NCI-H226 (cell line): ENCODE measurements around the gene ACSL6.

Experiments used
- DNase-seq: peaks from one replicate; pipeline ENCODE4 v3.0.0-alpha.2; 2015

The ACSL6 gene

GRCh38 chr5:132049093-132049492 is 37.6 kb upstream of the ACSL6 start:
- DNase-seq = no peak

- no peak for DNase-seq
These were observed 35.4 kb upstream of the ACSL6 start for GRCh38 chr5:132046880-132047299.

GRCh38 chr5:132044207-132044606 is 32.7 kb upstream of the ACSL6 start:
- DNase-seq = no peak

GRCh38 chr5:132037353-132037752 is 25.9 kb upstream of the ACSL6 start:
- no peak for DNase-seq

- no peak for DNase-seq
These were observed 21.7 kb upstream of the ACSL6 start for GRCh38 chr5:132033122-132033521.

- no peak for DNase-seq
These were observed 20.7 kb upstream of the ACSL6 start for GRCh38 chr5:132032196-132032595.

- DNase-seq = no peak
These were observed 19.2 kb upstream of the ACSL6 start for GRCh38 chr5:132030610-132031009.

- DNase-seq = no peak
These were observed 18.3 kb upstream of the ACSL6 start for GRCh38 chr5:132029609-132030330.

GRCh38 chr5:132027027-132027426 is 15.6 kb upstream of the ACSL6 start:
- no peak for DNase-seq

- DNase-seq = no peak
These were observed 15.1 kb upstream of the ACSL6 start for GRCh38 chr5:132026516-132027008.

GRCh38 chr5:132025403-132025971 is 14.0 kb upstream of the ACSL6 start:
- no peak for DNase-seq

GRCh38 chr5:132024789-132025402 is 13.4 kb upstream of the ACSL6 start:
- DNase-seq = no peak

GRCh38 chr5:132024117-132024435 is 12.6 kb upstream of the ACSL6 start:
- DNase-seq = no peak

- no peak for DNase-seq
These were observed 12.0 kb upstream of the ACSL6 start for GRCh38 chr5:132023258-132024116.

GRCh38 chr5:132022737-132023136 is 11.3 kb upstream of the ACSL6 start:
- no peak for DNase-seq

- no peak for DNase-seq
These were observed 10.2 kb upstream of the ACSL6 start for GRCh38 chr5:132021654-132022053.

- DNase-seq = no peak
These were observed 9.3 kb upstream of the ACSL6 start for GRCh38 chr5:132020568-132021339.

- DNase-seq = no peak
These were observed 8.5 kb upstream of the ACSL6 start for GRCh38 chr5:132019857-132020555.

GRCh38 chr5:132019337-132019736 is 7.9 kb upstream of the ACSL6 start:
- DNase-seq = no peak

- DNase-seq = no peak
These were observed 6.5 kb upstream of the ACSL6 start for GRCh38 chr5:132017738-132018625.

- no peak for DNase-seq
These were observed 5.9 kb upstream of the ACSL6 start for GRCh38 chr5:132017316-132017715.
